Measurements from ENCODE around the gene CLMP. TPM values are rescaled to one million over a fixed set of nuclear protein-coding genes. Genes with fewer than 3 reads are reported as not detected.

Gene CLMP
- total and polyA plus RNA-seq, 2 donors (not counting 3 experiments of a cell fraction or from before 2014, with no cell fraction given), result 0.03 to 0.18 TPM

GRCh38 chr11:123168241-123168640, 26.8 kb downstream of the CLMP start:
- dilution Hi-C loops (cut with MboI; ENCODE audit: extremely low pct_ligation_motif_present, low sequenced_read_pairs) (no loop called here), intact Hi-C loops (cut with micrococcal nuclease) (loop anchor here (5.0 kb wide), 1 partner anchor 56 kb away; no protein-coding TSS in a partner anchor)
- FAIRE-seq (no peak), DNase-seq (ENCODE audit: low read depth, low spot score) (no peak)
- H3K4me1 ChIP-seq (ENCODE audit: control insufficient read depth, extremely low read depth, insufficient read depth, low read length), result no peaks in the 10 kb centered on the region
- no peaks in the 10 kb centered on the region for H3K9me1 ChIP-seq (replicated peaks; ENCODE audit: control insufficient read depth, extremely low read depth, insufficient read depth, low read length)
- no peaks in the 10 kb centered on the region for H3K9me3 ChIP-seq (replicated peaks; ENCODE audit: control insufficient read depth, insufficient read depth, low read length)
- no peak overlapping the region for H2AFZ ChIP-seq (ENCODE audit: low read depth, low read length)
- H3K36me3 ChIP-seq (ENCODE audit: control insufficient read depth in 2 of 2, extremely low read depth in 1 of 2, insufficient read depth in 2 of 2, low read length in 2 of 2), result no peaks in the 10 kb centered on the region
- H3K79me2 ChIP-seq (ENCODE audit: control insufficient read depth, insufficient read depth, low read length), result no peaks in the 10 kb centered on the region
- ChIA-PET POLR2A (no interaction called here), CTCF (interaction anchor here (0.5 to 2.1 kb wide), 10 partner anchors 11 to 101 kb away, joined by 3 to 15 read pairs (median 4); no protein-coding TSS in a partner anchor)
- no peak overlapping the region for H3K4me2 ChIP-seq (ENCODE audit: insufficient read depth, low read length)
- H3K9ac ChIP-seq (replicated peaks; ENCODE audit: extremely low read depth, insufficient read depth, low read length), result no peak overlapping the region
- no peak overlapping the region for H3K27ac ChIP-seq (ENCODE audit: insufficient read depth, low read depth, low read length)
- H3K4me3 ChIP-seq (replicated peaks in 1 of 3; ENCODE audit: insufficient read depth in 1 of 3, low read depth in 1 of 3, low read length in 3 of 3), result no peak overlapping the region
- BruUV-seq (replicated peaks), result no TSS peak
- peaks cover 0 to 1% of the 10 kb centered on the region in 2 experiments for H3K27me3 ChIP-seq (ENCODE audit: control insufficient read depth in 2 of 2, insufficient read depth in 2 of 2, low read length in 2 of 2)
- TF ChIP-seq POLR2A (IDR thresholded peaks at IDR 0.05; ENCODE audit: low read depth, low read length) (no peak), GATA2 (IDR thresholded peaks at IDR 0.05; ENCODE audit: insufficient read depth, insufficient read length, low read depth, low read length) (no peak), POLR2AphosphoS5 (IDR thresholded peaks at IDR 0.05; ENCODE audit: insufficient read depth, low read depth, low read length) (no peak), FOS (IDR thresholded peaks at IDR 0.05; ENCODE audit: borderline replicate concordance, insufficient read depth, low read length) (no peak), MAX (IDR thresholded peaks at IDR 0.05; ENCODE audit: insufficient read depth, insufficient read length) (no peak), EZH2 (IDR thresholded peaks at IDR 0.05; ENCODE audit: borderline replicate concordance, low read depth, low read length, severe bottlenecking) (no peak), JUN (IDR thresholded peaks at IDR 0.05; ENCODE audit: borderline replicate concordance, insufficient read depth, insufficient read length, low read depth) (no peak), CTCF (IDR thresholded peaks at IDR 0.05; ENCODE audit: extremely low read depth in 1 of 2, insufficient read depth in 1 of 2, low read depth in 1 of 2, low read length in 2 of 2) (no peak)
- H4K20me1 ChIP-seq (replicated peaks; ENCODE audit: control insufficient read depth, extremely low read depth, insufficient read depth, low read length), result no peaks in the 10 kb centered on the region
